ENCODE results near the gene DCDC1. TPM values are rescaled to one million over a fixed set of nuclear protein-coding genes. Genes with fewer than 3 reads are reported as not detected.
"Not testable (repeated sequence)": the region's sequence is repeated elsewhere in the genome, so short reads cannot be mapped to it uniquely, and the experiment has no call there.

Gene DCDC1
- total RNA-seq, 1 experiment from 2014 or later = 0.59 TPM

GRCh38 chr11:31273527-31273926 lies 96.0 kb downstream of the DCDC1 start:
- H3K4me3 ChIP-seq (ENCODE audit: insufficient read depth, low read depth, low read length); DNase-seq; H3K36me3 ChIP-seq (replicated peaks; ENCODE audit: control insufficient read depth, insufficient read depth, low read length); H3K27me3 ChIP-seq (ENCODE audit: control insufficient read depth, insufficient read depth, low read length): not testable (repeated sequence)

- H3K27me3 ChIP-seq (ENCODE audit: control insufficient read depth, insufficient read depth, low read length) = no peaks in the 10 kb centered on the region
- no peaks in the 10 kb centered on the region for H3K36me3 ChIP-seq (replicated peaks; ENCODE audit: control insufficient read depth, insufficient read depth, low read length)
- no peak for DNase-seq
- no peak overlapping the region for H3K4me3 ChIP-seq (ENCODE audit: insufficient read depth, low read depth, low read length)
Observed at GRCh38 chr11:31267720-31268119, 101.8 kb downstream of the DCDC1 start.

- no peaks in the 10 kb centered on the region for H3K36me3 ChIP-seq (replicated peaks; ENCODE audit: control insufficient read depth, insufficient read depth, low read length)
- no peak overlapping the region for H3K4me3 ChIP-seq (ENCODE audit: insufficient read depth, low read depth, low read length)
- DNase-seq = no peak
- H3K27me3 ChIP-seq (ENCODE audit: control insufficient read depth, insufficient read depth, low read length) = no peaks in the 10 kb centered on the region
Observed at GRCh38 chr11:31264834-31265233, 104.7 kb downstream of the DCDC1 start.

GRCh38 chr11:31262761-31263160 lies 106.8 kb downstream of the DCDC1 start:
- H3K36me3 ChIP-seq (replicated peaks; ENCODE audit: control insufficient read depth, insufficient read depth, low read length) = no peaks in the 10 kb centered on the region
- H3K27me3 ChIP-seq (ENCODE audit: control insufficient read depth, insufficient read depth, low read length) = no peaks in the 10 kb centered on the region
- no peak overlapping the region for H3K4me3 ChIP-seq (ENCODE audit: insufficient read depth, low read depth, low read length)
- no peak for DNase-seq

- Histone ChIP-seq H3K4me3 (ENCODE audit: insufficient read depth, low read depth, low read length) (no peak overlapping the region), H3K27me3 (ENCODE audit: control insufficient read depth, insufficient read depth, low read length) (no peaks in the 10 kb centered on the region), H3K36me3 (replicated peaks; ENCODE audit: control insufficient read depth, insufficient read depth, low read length) (no peaks in the 10 kb centered on the region)
- DNase-seq = no peak
Observed at GRCh38 chr11:31259797-31260196, 109.7 kb downstream of the DCDC1 start.

- DNase-seq = no peak
- no peaks in the 10 kb centered on the region for H3K36me3 ChIP-seq (replicated peaks; ENCODE audit: control insufficient read depth, insufficient read depth, low read length)
- no peak overlapping the region for H3K4me3 ChIP-seq (ENCODE audit: insufficient read depth, low read depth, low read length)
- H3K27me3 ChIP-seq (ENCODE audit: control insufficient read depth, insufficient read depth, low read length) = no peaks in the 10 kb centered on the region
Observed at GRCh38 chr11:31254415-31254814, 115.1 kb downstream of the DCDC1 start.

- no peaks in the 10 kb centered on the region for H3K36me3 ChIP-seq (replicated peaks; ENCODE audit: control insufficient read depth, insufficient read depth, low read length)
- H3K27me3 ChIP-seq (ENCODE audit: control insufficient read depth, insufficient read depth, low read length) = no peaks in the 10 kb centered on the region
- H3K4me3 ChIP-seq (ENCODE audit: insufficient read depth, low read depth, low read length) = no peak overlapping the region
- no peak for DNase-seq
Observed at GRCh38 chr11:31248768-31249167, 120.8 kb downstream of the DCDC1 start.

- DNase-seq = no peak
- no peak overlapping the region for H3K4me3 ChIP-seq (ENCODE audit: insufficient read depth, low read depth, low read length)
- H3K36me3 ChIP-seq (replicated peaks; ENCODE audit: control insufficient read depth, insufficient read depth, low read length) = no peaks in the 10 kb centered on the region
- H3K27me3 ChIP-seq (ENCODE audit: control insufficient read depth, insufficient read depth, low read length) = no peaks in the 10 kb centered on the region
Observed at GRCh38 chr11:31247321-31247720, 122.2 kb downstream of the DCDC1 start.

GRCh38 chr11:31246451-31247165 lies 122.9 kb downstream of the DCDC1 start:
- Histone ChIP-seq H3K4me3 (ENCODE audit: insufficient read depth, low read depth, low read length) (no peak overlapping the region), H3K36me3 (replicated peaks; ENCODE audit: control insufficient read depth, insufficient read depth, low read length) (no peaks in the 10 kb centered on the region), H3K27me3 (ENCODE audit: control insufficient read depth, insufficient read depth, low read length) (no peaks in the 10 kb centered on the region)
- DNase-seq = no peak

- Histone ChIP-seq H3K4me3 (ENCODE audit: insufficient read depth, low read depth, low read length) (no peak overlapping the region), H3K36me3 (replicated peaks; ENCODE audit: control insufficient read depth, insufficient read depth, low read length) (no peaks in the 10 kb centered on the region), H3K27me3 (ENCODE audit: control insufficient read depth, insufficient read depth, low read length) (no peaks in the 10 kb centered on the region)
- no peak for DNase-seq
Observed at GRCh38 chr11:31243706-31244105, 125.8 kb downstream of the DCDC1 start.

- Histone ChIP-seq H3K36me3 (replicated peaks; ENCODE audit: control insufficient read depth, insufficient read depth, low read length) (no peaks in the 10 kb centered on the region), H3K27me3 (ENCODE audit: control insufficient read depth, insufficient read depth, low read length) (no peaks in the 10 kb centered on the region), H3K4me3 (ENCODE audit: insufficient read depth, low read depth, low read length) (no peak overlapping the region)
- DNase-seq = peak; percentile 2
Observed at GRCh38 chr11:31240340-31240904, 129.1 kb downstream of the DCDC1 start.

GRCh38 chr11:31237819-31238760 lies 131.4 kb downstream of the DCDC1 start:
- DNase-seq = no peak
- no peaks in the 10 kb centered on the region for H3K27me3 ChIP-seq (ENCODE audit: control insufficient read depth, insufficient read depth, low read length)
- no peaks in the 10 kb centered on the region for H3K36me3 ChIP-seq (replicated peaks; ENCODE audit: control insufficient read depth, insufficient read depth, low read length)
- H3K4me3 ChIP-seq (ENCODE audit: insufficient read depth, low read depth, low read length) = no peak overlapping the region

GRCh38 chr11:31236143-31236542 lies 133.4 kb downstream of the DCDC1 start:
- no peaks in the 10 kb centered on the region for H3K27me3 ChIP-seq (ENCODE audit: control insufficient read depth, insufficient read depth, low read length)
- H3K4me3 ChIP-seq (ENCODE audit: insufficient read depth, low read depth, low read length) = no peak overlapping the region
- H3K36me3 ChIP-seq (replicated peaks; ENCODE audit: control insufficient read depth, insufficient read depth, low read length) = no peaks in the 10 kb centered on the region

GRCh38 chr11:31233425-31233824 lies 136.1 kb downstream of the DCDC1 start:
- Histone ChIP-seq H3K36me3 (replicated peaks; ENCODE audit: control insufficient read depth, insufficient read depth, low read length) (no peaks in the 10 kb centered on the region), H3K4me3 (ENCODE audit: insufficient read depth, low read depth, low read length) (no peak overlapping the region), H3K27me3 (ENCODE audit: control insufficient read depth, insufficient read depth, low read length) (no peaks in the 10 kb centered on the region)
- DNase-seq = no peak

More at GRCh38 chr11:31236143-31236542, 133.4 kb downstream of the DCDC1 start:
- DNase-seq = no peak

- Histone ChIP-seq H3K4me3 (ENCODE audit: insufficient read depth, low read depth, low read length) (no peak overlapping the region), H3K27me3 (ENCODE audit: control insufficient read depth, insufficient read depth, low read length) (no peaks in the 10 kb centered on the region), H3K36me3 (replicated peaks; ENCODE audit: control insufficient read depth, insufficient read depth, low read length) (no peaks in the 10 kb centered on the region)
- no peak for DNase-seq
Observed at GRCh38 chr11:31231601-31232000, 137.9 kb downstream of the DCDC1 start.
